Keratinocyte (primary cell): ENCODE measurements around the gene FYTTD1. TPM values are rescaled to one million over a fixed set of nuclear protein-coding genes. Genes with fewer than 3 reads are reported as not detected.

ENCODE experiments used
- DNase-seq: peaks from one replicate; pipeline ENCODE4 v3.0.0-alpha.2; 2011; ENCODE audit warnings: low read depth, missing footprints, low spot score
- FAIRE-seq: peaks from 2 replicates; lab custom pipeline; 2011; peaks lifted over from hg19 to GRCh38; lab: Jason Lieb, UNC
- H2AFZ ChIP-seq: 2 replicates; pipeline ENCODE4 v1.6.0; 2012; ENCODE audit warnings: low read length, control low read depth, inconsistent platforms; ENCODE audit not compliant: control insufficient read depth
- H3K27ac ChIP-seq: 2 replicates; pipeline ENCODE4 v1.5.1; 2011; ENCODE audit warnings: low read length; ENCODE audit not compliant: control insufficient read depth, insufficient read depth
- H3K27me3 ChIP-seq: 3 replicates; pipeline ENCODE4 v1.6.0; 2011; ENCODE audit warnings: low read length; ENCODE audit not compliant: control insufficient read depth, insufficient read depth; ENCODE audit errors: extremely low read depth
- H3K36me3 ChIP-seq, 2 experiments: 2 replicates in 1 of 2; 3 replicates in 1 of 2; pipeline ENCODE4 v1.5.1; 2011; ENCODE audit warnings: low read length in 2 of 2, mild to moderate bottlenecking in 1 of 2; ENCODE audit not compliant: control insufficient read depth in 2 of 2, insufficient read depth in 2 of 2; ENCODE audit errors: extremely low read depth in 1 of 2
- H3K4me1 ChIP-seq: 3 replicates; pipeline ENCODE4 v1.5.1; 2011; ENCODE audit warnings: low read length; ENCODE audit not compliant: control insufficient read depth, insufficient read depth; ENCODE audit errors: extremely low read depth
- H3K4me2 ChIP-seq: 3 replicates; pipeline ENCODE4 v1.6.0; 2011; ENCODE audit warnings: low read depth, low read length; ENCODE audit not compliant: control insufficient read depth, insufficient read depth; ENCODE audit errors: extremely low read depth
- H3K4me3 ChIP-seq, 3 experiments: fragments of 200-600 bp in 1 of 3; sonication (generic) in 1 of 3; 2 replicates in 2 of 3; 3 replicates in 1 of 3; pipeline ENCODE4 v1.5.1; 2011 to 2016; ENCODE audit warnings: low read length in 3 of 3, mild to moderate bottlenecking in 3 of 3, control low read depth in 2 of 3, inconsistent platforms in 1 of 3, low read depth in 1 of 3, mixed read lengths in 1 of 3, mixed run types in 1 of 3, moderate library complexity in 1 of 3; ENCODE audit not compliant: control insufficient read depth in 2 of 3, insufficient read depth in 2 of 3; ENCODE audit errors: extremely low read depth in 1 of 3
- H3K79me2 ChIP-seq: 2 replicates; pipeline ENCODE4 v1.6.0; 2012; ENCODE audit warnings: low read length; ENCODE audit not compliant: control insufficient read depth, insufficient read depth
- H3K9ac ChIP-seq: 3 replicates; pipeline ENCODE4 v1.6.0; 2011; ENCODE audit warnings: low read length; ENCODE audit not compliant: control insufficient read depth, insufficient read depth; ENCODE audit errors: extremely low read depth
- H3K9me1 ChIP-seq: 3 replicates; pipeline ENCODE4 v1.6.0; 2011; ENCODE audit warnings: low read length; ENCODE audit not compliant: control insufficient read depth, insufficient read depth; ENCODE audit errors: extremely low read depth
- H3K9me3 ChIP-seq: 2 replicates; pipeline ENCODE4 v1.5.1; 2012; ENCODE audit warnings: low read depth, low read length; ENCODE audit not compliant: control insufficient read depth
- H4K20me1 ChIP-seq: 3 replicates; pipeline ENCODE4 v1.6.0; 2011; ENCODE audit warnings: low read length; ENCODE audit not compliant: control insufficient read depth, insufficient read depth; ENCODE audit errors: extremely low read depth
- CTCF ChIP-seq, 3 experiments: IDR thresholded peaks in 1 of 3; conservative IDR thresholded peaks in 1 of 3; optimal IDR thresholded peaks in 1 of 3; 2 replicates in 2 of 3; 3 replicates in 1 of 3; pipeline versions ENCODE3 to v1.5.1; 2011; ENCODE audit warnings: low read length in 3 of 3, mild to moderate bottlenecking in 3 of 3, moderate library complexity in 2 of 3, control low read depth in 1 of 3, inconsistent platforms in 1 of 3; ENCODE audit not compliant: insufficient read depth in 2 of 3; ENCODE audit errors: extremely low read depth in 1 of 3
- EZH2 ChIP-seq: IDR thresholded peaks from one replicate; pipeline ENCODE4 v1.6.1; 2012; ENCODE audit warnings: inconsistent platforms, mild to moderate bottlenecking, low read length, moderate library complexity
- dilution Hi-C: fragments of 300-500 bp; cut with MboI; formaldehyde crosslinking; loops from one replicate; pipeline ENCODE4 v1.7.0; 2020; ENCODE audit warnings: low sequenced_read_pairs; ENCODE audit not compliant: extremely low pct_ligation_motif_present
- polyA plus RNA-seq, 5 experiments: library from polyadenylated mRNA; depleted of rRNA in 3 of 5; stranded (reverse) in 3 of 5; stranded (forward) in 1 of 5; unstranded in 1 of 5; fragments of >200 nt; gene quantifications; 1 replicate in 1 of 5; 2 replicates in 3 of 5; 3 replicates in 1 of 5; pipeline versions ENCODE4 v1.2.1 to v1.2.3, GENCODE V29; 2011 to 2012; ENCODE audit warnings: missing spikeins in 2 of 5, low read depth in 1 of 5, low replicate concordance in 1 of 5

Gene FYTTD1
- polyA plus RNA-seq, 1 donor (not counting 4 experiments of a cell fraction or from before 2014, with no cell fraction given) = 48.0 TPM

GRCh38 chr3:197800379-197800778 is 50.7 kb downstream of the FYTTD1 start:
- no peak overlapping the region for H3K27ac ChIP-seq
- no peak for FAIRE-seq
- H4K20me1 ChIP-seq = peaks cover 14% of the 10 kb centered on the region

GRCh38 chr3:197801891-197802778 is 52.5 kb downstream of the FYTTD1 start:
- Histone ChIP-seq H3K4me1 (peaks cover 8% of the 10 kb centered on the region), H3K9me1 (no peaks in the 10 kb centered on the region), H3K36me3 (peaks cover 0 to 2% of the 10 kb centered on the region in 2 experiments), H3K4me2 (no peak overlapping the region), H2AFZ (no peak overlapping the region), H3K79me2 (peaks cover 84% of the 10 kb centered on the region), H3K4me3 (no peak overlapping the region), H3K27me3 (no peaks in the 10 kb centered on the region), H3K9me3 (no peaks in the 10 kb centered on the region), H3K27ac (no peak overlapping the region), H4K20me1 (peaks cover 12% of the 10 kb centered on the region), H3K9ac (no peak overlapping the region)
- peak in 2 of 3 experiments; percentile 34 to 54 for TF ChIP-seq CTCF (optimal IDR thresholded peaks at IDR 0.05 in 1 of 3, IDR thresholded peaks at IDR 0.05 in 1 of 3, conservative IDR thresholded peaks at IDR 0.05 in 1 of 3; ENCODE audit: extremely low read depth in 1 of 3, insufficient read depth in 2 of 3, low read length in 3 of 3)
- no peak for TF ChIP-seq EZH2
- dilution Hi-C loops = no loop called here
- FAIRE-seq (no peak), DNase-seq (no peak)

More at GRCh38 chr3:197800379-197800778, 50.7 kb downstream of the FYTTD1 start:
- H3K9me1 ChIP-seq = no peaks in the 10 kb centered on the region
- H3K9me3 ChIP-seq = no peaks in the 10 kb centered on the region
- H2AFZ ChIP-seq = no peak overlapping the region
- peaks cover 94% of the 10 kb centered on the region for H3K79me2 ChIP-seq
- no peaks in the 10 kb centered on the region for H3K27me3 ChIP-seq
- H3K36me3 ChIP-seq = no peaks in the 10 kb centered on the region
- H3K9ac ChIP-seq = no peak overlapping the region
- H3K4me1 ChIP-seq = peaks cover 8% of the 10 kb centered on the region
- H3K4me2 ChIP-seq = no peak overlapping the region
- dilution Hi-C loops = no loop called here
- no peak overlapping the region for H3K4me3 ChIP-seq
- TF ChIP-seq CTCF (optimal IDR thresholded peaks at IDR 0.05 in 1 of 3, IDR thresholded peaks at IDR 0.05 in 1 of 3, conservative IDR thresholded peaks at IDR 0.05 in 1 of 3; ENCODE audit: extremely low read depth in 1 of 3, insufficient read depth in 2 of 3, low read length in 3 of 3) = no peak
- TF ChIP-seq EZH2 = no peak
- no peak for DNase-seq
